K562 (cell line): Measurements from ENCODE around the gene CUL9. TPM values are rescaled to one million over a fixed set of nuclear protein-coding genes. Genes with fewer than 3 reads are reported as not detected.

Source experiments
- E2F3 ChIP-seq: fragments of 250-450 bp; sonication (Bioruptor Pico); IDR thresholded peaks from 2 replicates; pipeline ENCODE4 v1.4.0; 2020; ENCODE audit warnings: mild to moderate bottlenecking
- KLF1 ChIP-seq: fragments of 450-650 bp; IDR thresholded peaks from 2 replicates; pipeline ENCODE4 v1.6.1; 2016; ENCODE audit warnings: missing genetic modification characterization, missing compliant biosample characterization
- MEIS2 ChIP-seq: fragments of 450-650 bp; IDR thresholded peaks from 2 replicates; pipeline ENCODE4 v1.6.1; 2014; ENCODE audit warnings: mild to moderate bottlenecking; ENCODE audit not compliant: partially characterized antibody
- PTBP1 ChIP-seq: fragments of 200-400 bp; formaldehyde crosslinking; IDR thresholded peaks from 2 replicates; pipeline ENCODE4 v1.6.1; 2017; ENCODE audit warnings: low read depth, low read length
- PYGO2 ChIP-seq: fragments of 450-650 bp; IDR thresholded peaks from 2 replicates; pipeline ENCODE4 v1.6.1; 2016; ENCODE audit warnings: mild to moderate bottlenecking, missing genetic modification characterization, moderate library complexity, missing compliant biosample characterization
- SNIP1 ChIP-seq: fragments of 450-650 bp; IDR thresholded peaks from 2 replicates; pipeline ENCODE4 v1.7.1; 2017; ENCODE audit warnings: low read depth, mild to moderate bottlenecking
- SPI1 ChIP-seq: IDR thresholded peaks from 2 replicates; pipeline ENCODE4 v1.6.1; 2011; ENCODE audit warnings: low read depth, low read length, control low read depth, borderline replicate concordance
- TAF1 ChIP-seq: IDR thresholded peaks from 2 replicates; pipeline ENCODE4 v1.6.1; 2011; ENCODE audit warnings: mild to moderate bottlenecking, low read length, moderate library complexity; ENCODE audit not compliant: insufficient read depth, control insufficient read depth, severe bottlenecking; ENCODE audit errors: extremely low read depth
- TAF15 ChIP-seq: fragments of 200-400 bp; formaldehyde crosslinking; IDR thresholded peaks from 2 replicates; pipeline ENCODE4 v1.6.1; 2017; ENCODE audit warnings: mild to moderate bottlenecking, low read depth, low read length, moderate library complexity
- ZEB2 ChIP-seq: fragments of 450-650 bp; IDR thresholded peaks from 2 replicates; pipeline ENCODE4 v1.6.1; 2016
- ZNF197 ChIP-seq: fragments of 200-800 bp; sonication (Bioruptor generic); IDR thresholded peaks from 2 replicates; pipeline ENCODE4 v1.6.1; 2016; ENCODE audit warnings: low read depth, missing genetic modification characterization, missing compliant biosample characterization
- ZNF695 ChIP-seq: fragments of 450-650 bp; formaldehyde crosslinking; IDR thresholded peaks from 2 replicates; pipeline ENCODE4 v1.4.0; 2020; ENCODE audit warnings: mild to moderate bottlenecking, moderate library complexity
- polyA plus RNA-seq, 8 experiments: library from polyadenylated mRNA; depleted of rRNA in 4 of 8; stranded (reverse) in 5 of 8; unstranded in 3 of 8; fragments of >200 nt; fragmentation: Nextera tagmentation in 2 of 8; fragmentation: Illumina TruSeq in 1 of 8; extraction: Ambion mirVana in 2 of 8; extraction: Trizol in 1 of 8; gene quantifications; 2 replicates each; pipeline versions ENCODE4 v1.2.1 to v1.2.3, GENCODE V29; 2011 to 2014; ENCODE audit warnings: inconsistent platforms in 1 of 8, missing spikeins in 1 of 8
- total RNA-seq, 7 experiments: library from RNA; depleted of rRNA in 6 of 7; stranded (reverse); fragments of >200 nt in 6 of 7; fragmentation: Illumina TruSeq in 2 of 7; extraction: Trizol in 2 of 7; gene quantifications; 2 replicates each; pipeline versions ENCODE4 v1.2.1 to v1.2.3, GENCODE V29; 2011 to 2021; ENCODE audit warnings: low replicate concordance in 1 of 7
- TF ChIP-seq, protein P1 (sequence below), 2 experiments: IDR thresholded peaks; 2 replicates each; pipeline ENCODE4 v1.6.1; 2011; ENCODE audit warnings: borderline replicate concordance in 1 of 2, control low read depth in 1 of 2, low read depth in 1 of 2, low read length in 1 of 2, mild to moderate bottlenecking in 1 of 2, mixed read lengths in 1 of 2, moderate library complexity in 1 of 2; ENCODE audit not compliant: insufficient read depth in 1 of 2, insufficient read length in 1 of 2, poor library complexity in 1 of 2, severe bottlenecking in 1 of 2; ENCODE audit errors: extremely low read depth in 1 of 2
- TF ChIP-seq, protein P2 (sequence below), 2 experiments: IDR thresholded peaks; 2 replicates each; pipeline ENCODE4 v1.6.1; 2012; ENCODE audit warnings: improper control_type of control experiment in 2 of 2, low read depth in 2 of 2, low read length in 2 of 2, borderline replicate concordance in 1 of 2
- TF ChIP-seq, protein P3 (sequence below): fragments of 250-450 bp; sonication (Bioruptor Pico); IDR thresholded peaks from 2 replicates; pipeline ENCODE4 v1.9.0; 2021; ENCODE audit warnings: mild to moderate bottlenecking, inconsistent platforms
- TF ChIP-seq, protein P4 (sequence below): fragments of 250-450 bp; sonication (Bioruptor Pico); IDR thresholded peaks from 2 replicates; pipeline ENCODE4 v1.4.0; 2020
- TF ChIP-seq, protein P5 (sequence below): fragments of 450-650 bp; IDR thresholded peaks from 2 replicates; pipeline ENCODE4 v1.6.1; 2017; ENCODE audit warnings: antibody characterized with exemption

CUL9 gene
- total and polyA plus RNA-seq, 9 of the 15 experiments (the other 6 are each of a cell fraction or from before 2014, with no cell fraction given), result 0.50 to 20.7 (median 6.6) TPM

DNA sequence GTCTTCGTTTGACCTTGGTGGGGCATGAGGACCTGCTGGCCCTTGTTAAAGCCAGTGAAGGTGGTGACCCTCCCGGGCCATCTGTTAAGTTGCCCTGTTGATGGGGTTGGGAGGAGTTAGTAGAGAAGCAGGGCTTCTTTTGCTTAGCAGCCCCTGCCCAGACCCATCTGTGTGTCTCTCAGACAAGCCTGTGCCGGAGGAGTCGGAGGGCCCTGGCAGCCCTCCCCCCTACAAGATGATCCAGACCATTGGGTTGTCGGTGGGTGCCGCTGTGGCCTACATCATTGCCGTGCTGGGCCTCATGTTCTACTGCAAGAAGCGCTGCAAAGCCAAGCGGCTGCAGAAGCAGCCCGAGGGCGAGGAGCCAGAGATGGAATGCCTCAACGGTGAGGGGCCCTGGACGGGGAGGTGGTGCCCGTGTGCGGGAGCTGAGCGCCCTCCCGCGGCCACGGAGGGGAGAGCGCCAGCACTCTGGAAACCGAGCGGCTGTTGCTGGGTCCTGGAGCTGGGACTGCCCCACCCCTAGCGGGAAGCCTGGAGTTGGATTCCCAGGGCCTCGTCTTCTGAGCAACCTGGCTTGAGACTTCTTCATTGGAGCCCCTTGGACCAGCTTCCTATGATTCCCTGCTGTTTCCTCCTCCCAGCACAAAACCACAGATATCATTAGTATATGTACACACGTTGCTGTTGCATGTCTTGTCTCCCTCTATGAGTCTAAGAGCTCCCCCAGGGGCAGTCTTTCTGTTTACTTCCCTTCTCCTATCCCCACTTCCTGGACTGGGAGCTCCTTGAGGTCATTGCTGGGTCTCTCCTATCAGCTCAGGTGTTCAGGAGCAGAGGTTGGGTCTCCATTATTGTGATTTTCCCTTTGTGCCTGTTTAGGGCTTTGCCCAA is 38.5 kb upstream of the CUL9 start (continued):
- TF ChIP-seq, protein P1, sequence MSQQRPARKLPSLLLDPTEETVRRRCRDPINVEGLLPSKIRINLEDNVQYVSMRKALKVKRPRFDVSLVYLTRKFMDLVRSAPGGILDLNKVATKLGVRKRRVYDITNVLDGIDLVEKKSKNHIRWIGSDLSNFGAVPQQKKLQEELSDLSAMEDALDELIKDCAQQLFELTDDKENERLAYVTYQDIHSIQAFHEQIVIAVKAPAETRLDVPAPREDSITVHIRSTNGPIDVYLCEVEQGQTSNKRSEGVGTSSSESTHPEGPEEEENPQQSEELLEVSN (IDR thresholded peaks at IDR 0.05; ENCODE audit: borderline replicate concordance in 1 of 2, extremely low read depth in 1 of 2, insufficient read depth in 1 of 2, insufficient read length in 1 of 2, low read depth in 1 of 2, low read length in 1 of 2, poor library complexity in 1 of 2, severe bottlenecking in 1 of 2), result peak in 1 of 2 experiments; percentile 15
- TF ChIP-seq E2F3 (CRISPR knock-in tag) (no peak), PTBP1 (no peak), ZNF197 (CRISPR knock-in tag) (no peak), SNIP1 (no peak), TAF1 (no peak), MEIS2 (no peak), PYGO2 (tag) (no peak), ZNF695 (CRISPR knock-in tag) (no peak), TAF15 (no peak), KLF1 (no peak), SPI1 (0 out of 2 replicates have a peak, but pooled peaks have one; percentile 22), ZEB2 (no peak)
- TF ChIP-seq, protein P2, sequence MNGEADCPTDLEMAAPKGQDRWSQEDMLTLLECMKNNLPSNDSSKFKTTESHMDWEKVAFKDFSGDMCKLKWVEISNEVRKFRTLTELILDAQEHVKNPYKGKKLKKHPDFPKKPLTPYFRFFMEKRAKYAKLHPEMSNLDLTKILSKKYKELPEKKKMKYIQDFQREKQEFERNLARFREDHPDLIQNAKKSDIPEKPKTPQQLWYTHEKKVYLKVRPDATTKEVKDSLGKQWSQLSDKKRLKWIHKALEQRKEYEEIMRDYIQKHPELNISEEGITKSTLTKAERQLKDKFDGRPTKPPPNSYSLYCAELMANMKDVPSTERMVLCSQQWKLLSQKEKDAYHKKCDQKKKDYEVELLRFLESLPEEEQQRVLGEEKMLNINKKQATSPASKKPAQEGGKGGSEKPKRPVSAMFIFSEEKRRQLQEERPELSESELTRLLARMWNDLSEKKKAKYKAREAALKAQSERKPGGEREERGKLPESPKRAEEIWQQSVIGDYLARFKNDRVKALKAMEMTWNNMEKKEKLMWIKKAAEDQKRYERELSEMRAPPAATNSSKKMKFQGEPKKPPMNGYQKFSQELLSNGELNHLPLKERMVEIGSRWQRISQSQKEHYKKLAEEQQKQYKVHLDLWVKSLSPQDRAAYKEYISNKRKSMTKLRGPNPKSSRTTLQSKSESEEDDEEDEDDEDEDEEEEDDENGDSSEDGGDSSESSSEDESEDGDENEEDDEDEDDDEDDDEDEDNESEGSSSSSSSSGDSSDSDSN (IDR thresholded peaks at IDR 0.05; ENCODE audit: borderline replicate concordance in 1 of 2, low read depth in 2 of 2, low read length in 2 of 2), result no peak
- TF ChIP-seq, protein P3, sequence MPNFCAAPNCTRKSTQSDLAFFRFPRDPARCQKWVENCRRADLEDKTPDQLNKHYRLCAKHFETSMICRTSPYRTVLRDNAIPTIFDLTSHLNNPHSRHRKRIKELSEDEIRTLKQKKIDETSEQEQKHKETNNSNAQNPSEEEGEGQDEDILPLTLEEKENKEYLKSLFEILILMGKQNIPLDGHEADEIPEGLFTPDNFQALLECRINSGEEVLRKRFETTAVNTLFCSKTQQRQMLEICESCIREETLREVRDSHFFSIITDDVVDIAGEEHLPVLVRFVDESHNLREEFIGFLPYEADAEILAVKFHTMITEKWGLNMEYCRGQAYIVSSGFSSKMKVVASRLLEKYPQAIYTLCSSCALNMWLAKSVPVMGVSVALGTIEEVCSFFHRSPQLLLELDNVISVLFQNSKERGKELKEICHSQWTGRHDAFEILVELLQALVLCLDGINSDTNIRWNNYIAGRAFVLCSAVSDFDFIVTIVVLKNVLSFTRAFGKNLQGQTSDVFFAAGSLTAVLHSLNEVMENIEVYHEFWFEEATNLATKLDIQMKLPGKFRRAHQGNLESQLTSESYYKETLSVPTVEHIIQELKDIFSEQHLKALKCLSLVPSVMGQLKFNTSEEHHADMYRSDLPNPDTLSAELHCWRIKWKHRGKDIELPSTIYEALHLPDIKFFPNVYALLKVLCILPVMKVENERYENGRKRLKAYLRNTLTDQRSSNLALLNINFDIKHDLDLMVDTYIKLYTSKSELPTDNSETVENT (CRISPR knock-in tag), result no peak
- TF ChIP-seq, protein P4, sequence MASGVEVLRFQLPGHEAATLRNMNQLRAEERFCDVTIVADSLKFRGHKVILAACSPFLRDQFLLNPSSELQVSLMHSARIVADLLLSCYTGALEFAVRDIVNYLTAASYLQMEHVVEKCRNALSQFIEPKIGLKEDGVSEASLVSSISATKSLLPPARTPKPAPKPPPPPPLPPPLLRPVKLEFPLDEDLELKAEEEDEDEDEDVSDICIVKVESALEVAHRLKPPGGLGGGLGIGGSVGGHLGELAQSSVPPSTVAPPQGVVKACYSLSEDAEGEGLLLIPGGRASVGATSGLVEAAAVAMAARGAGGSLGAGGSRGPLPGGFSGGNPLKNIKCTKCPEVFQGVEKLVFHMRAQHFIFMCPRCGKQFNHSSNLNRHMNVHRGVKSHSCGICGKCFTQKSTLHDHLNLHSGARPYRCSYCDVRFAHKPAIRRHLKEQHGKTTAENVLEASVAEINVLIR, result no peak
- TF ChIP-seq, protein P5, sequence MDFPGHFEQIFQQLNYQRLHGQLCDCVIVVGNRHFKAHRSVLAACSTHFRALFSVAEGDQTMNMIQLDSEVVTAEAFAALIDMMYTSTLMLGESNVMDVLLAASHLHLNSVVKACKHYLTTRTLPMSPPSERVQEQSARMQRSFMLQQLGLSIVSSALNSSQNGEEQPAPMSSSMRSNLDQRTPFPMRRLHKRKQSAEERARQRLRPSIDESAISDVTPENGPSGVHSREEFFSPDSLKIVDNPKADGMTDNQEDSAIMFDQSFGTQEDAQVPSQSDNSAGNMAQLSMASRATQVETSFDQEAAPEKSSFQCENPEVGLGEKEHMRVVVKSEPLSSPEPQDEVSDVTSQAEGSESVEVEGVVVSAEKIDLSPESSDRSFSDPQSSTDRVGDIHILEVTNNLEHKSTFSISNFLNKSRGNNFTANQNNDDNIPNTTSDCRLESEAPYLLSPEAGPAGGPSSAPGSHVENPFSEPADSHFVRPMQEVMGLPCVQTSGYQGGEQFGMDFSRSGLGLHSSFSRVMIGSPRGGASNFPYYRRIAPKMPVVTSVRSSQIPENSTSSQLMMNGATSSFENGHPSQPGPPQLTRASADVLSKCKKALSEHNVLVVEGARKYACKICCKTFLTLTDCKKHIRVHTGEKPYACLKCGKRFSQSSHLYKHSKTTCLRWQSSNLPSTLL, result no peak
